MCF 10A (cell line): ENCODE measurements around the gene UTP25. TPM values are rescaled to one million over a fixed set of nuclear protein-coding genes. Genes with fewer than 3 reads are reported as not detected.

Source experiments
- BruUV-seq: library from RNA; stranded (reverse); fragments of 400-500 nt; replicated peaks from 2 replicates; lab custom pipeline; 2021; lab: Mats Ljungman, UMichigan
- CTCF ChIA-PET: fragments of 300-600 bp; sonication (Branson Sonifier 250); formaldehyde crosslinking; extraction: SDS; loops from one replicate; lab custom pipeline; 2021; ENCODE audit warnings: antibody characterized with exemption, inconsistent platforms; lab: Yijun Ruan, JAX
- POLR2A ChIA-PET: fragments of 300-600, 350-650 bp; sonication (Branson Sonifier 250); formaldehyde crosslinking; extraction: SDS; loops from one replicate; lab custom pipeline; 2020; ENCODE audit warnings: antibody characterized with exemption, inconsistent platforms; lab: Yijun Ruan, JAX
- DNase-seq: peaks from one replicate; pipeline ENCODE4 v3.0.0-alpha.2; 2018; ENCODE audit not compliant: unreplicated experiment
- H3K27ac Mint-ChIP-seq: one replicate; pipeline ENCODE4 v1.8.0; 2022; ENCODE audit warnings: mild to moderate bottlenecking, low read depth, mixed read lengths; ENCODE audit not compliant: unreplicated experiment
- H3K27me3 Mint-ChIP-seq: one replicate; pipeline ENCODE4 v1.8.0; 2022; ENCODE audit warnings: mixed read lengths; ENCODE audit not compliant: insufficient read depth, unreplicated experiment
- H3K36me3 Mint-ChIP-seq: one replicate; pipeline ENCODE4 v1.8.0; 2022; ENCODE audit warnings: mild to moderate bottlenecking, moderate library complexity, mixed read lengths; ENCODE audit not compliant: insufficient read depth, unreplicated experiment
- H3K4me1 Mint-ChIP-seq: one replicate; pipeline ENCODE4 v1.8.0; 2022; ENCODE audit warnings: mixed read lengths; ENCODE audit not compliant: insufficient read depth, unreplicated experiment
- H3K4me3 Mint-ChIP-seq: one replicate; pipeline ENCODE4 v1.8.0; 2022; ENCODE audit warnings: mild to moderate bottlenecking, moderate library complexity, mixed read lengths; ENCODE audit not compliant: unreplicated experiment
- H3K9me3 Mint-ChIP-seq: one replicate; pipeline ENCODE4 v1.8.0; 2022; ENCODE audit warnings: mixed read lengths; ENCODE audit not compliant: unreplicated experiment
- CTCF ChIP-seq: fragments of 200-600 bp; IDR thresholded peaks from one replicate; pipeline ENCODE4 v1.8.0; 2022; ENCODE audit warnings: antibody characterized with exemption, mild to moderate bottlenecking; ENCODE audit not compliant: unreplicated experiment
- intact Hi-C: fragments of 100-400 bp; cut with micrococcal nuclease; formaldehyde crosslinking; loops from 2 replicates; pipeline ENCODE4 v1.14.1; 2022
- total RNA-seq: library from RNA; stranded (reverse); gene quantifications from 2 replicates; pipeline ENCODE4 v1.2.3, GENCODE V29; 2022

The UTP25 gene
- total RNA-seq, 1 experiment from 2014 or later, result 23.8 TPM

- Mint-ChIP-seq H3K4me3 (peak overlapping the region; percentile 0), H3K4me1 (peaks cover 55% of the 10 kb centered on the region), H3K27ac (peak overlapping the region; percentile 2), H3K9me3 (peaks cover 7% of the 10 kb centered on the region), H3K27me3 (no peaks in the 10 kb centered on the region), H3K36me3 (peaks cover 11% of the 10 kb centered on the region)
- TF ChIP-seq CTCF, result no peak
- ChIA-PET POLR2A (interaction anchor here (1.2 to 21.0 kb wide), 10 partner anchors 13 to 174 kb away, joined by 3 to 1382 read pairs (median 5); partner anchors contain the start of genes C1orf74, IRF6 and LAMB3), CTCF (interaction anchor here (0.6 to 30.3 kb wide), 11 partner anchors 3 to 548 kb away, joined by 3 to 1144 read pairs (median 41); partner anchors contain the start of genes IRF6 and UTP25)
- no TSS peak for BruUV-seq
- DNase-seq, result peak; percentile 75
- intact Hi-C loops, result loop anchor here (5.0 kb wide), 1 partner anchor 259 kb away; no protein-coding TSS in a partner anchor
These were observed 2.0 kb upstream of the UTP25 start for GRCh38 chr1:209825591-209826434.

- BruUV-seq, result no TSS peak
- CTCF ChIA-PET, result interaction anchor here (0.6 to 30.3 kb wide), 7 partner anchors 1 to 531 kb away, joined by 3 to 1144 read pairs (median 5); partner anchors contain the start of genes IRF6 and UTP25
- POLR2A ChIA-PET, result interaction anchor here (0.7 to 21.0 kb wide), 5 partner anchors 10 to 45 kb away, joined by 3 to 1382 read pairs (median 6); partner anchors contain the start of genes C1orf74 and IRF6
- no peak overlapping the region for H3K27ac Mint-ChIP-seq
- no peaks in the 10 kb centered on the region for H3K27me3 Mint-ChIP-seq
- intact Hi-C loops, result loop anchor here (5.0 kb wide), 1 partner anchor 262 kb away; no protein-coding TSS in a partner anchor
- H3K36me3 Mint-ChIP-seq, result peaks cover 50% of the 10 kb centered on the region
- no peak for TF ChIP-seq CTCF
- H3K4me3 Mint-ChIP-seq, result peak overlapping the region; percentile 92
- H3K4me1 Mint-ChIP-seq, result peaks cover 65% of the 10 kb centered on the region
- H3K9me3 Mint-ChIP-seq, result peaks cover 7% of the 10 kb centered on the region
- DNase-seq, result no peak
These were observed 1.9 kb downstream of the UTP25 start for GRCh38 chr1:209829716-209830115.

- no peak for TF ChIP-seq CTCF
- H3K4me1 Mint-ChIP-seq, result peaks cover 60% of the 10 kb centered on the region
- H3K9me3 Mint-ChIP-seq, result peaks cover 7% of the 10 kb centered on the region
- no peak overlapping the region for H3K4me3 Mint-ChIP-seq
- DNase-seq, result no peak
- POLR2A ChIA-PET, result interaction anchor here (0.6 to 21.0 kb wide), 9 partner anchors 9 to 623 kb away, joined by 3 to 1382 read pairs (median 4); partner anchors contain the start of genes IRF6 and LAMB3
- peaks cover 60% of the 10 kb centered on the region for H3K36me3 Mint-ChIP-seq
- CTCF ChIA-PET, result interaction anchor here (0.6 to 30.3 kb wide), 6 partner anchors 2 to 1712 kb away, joined by 3 to 1144 read pairs (median 134); partner anchors contain the start of genes IRF6 and UTP25
- H3K27ac Mint-ChIP-seq, result no peak overlapping the region
- H3K27me3 Mint-ChIP-seq, result no peaks in the 10 kb centered on the region
- BruUV-seq, result no TSS peak
- intact Hi-C loops, result no loop called here
These were observed 3.0 kb downstream of the UTP25 start for GRCh38 chr1:209830722-209831121.

GRCh38 chr1:209831615-209832014 is 3.8 kb downstream of the UTP25 start:
- Mint-ChIP-seq H3K27ac (no peak overlapping the region), H3K9me3 (peaks cover 7% of the 10 kb centered on the region), H3K4me3 (no peak overlapping the region), H3K36me3 (peaks cover 69% of the 10 kb centered on the region), H3K4me1 (peaks cover 51% of the 10 kb centered on the region), H3K27me3 (no peaks in the 10 kb centered on the region)
- no peak for DNase-seq
- CTCF ChIA-PET, result interaction anchor here (1.0 to 30.3 kb wide), 4 partner anchors 3 to 35 kb away, joined by 3 to 1144 read pairs (median 704); partner anchors contain the start of genes IRF6 and UTP25
- no TSS peak for BruUV-seq
- POLR2A ChIA-PET, result interaction anchor here (0.6 to 21.0 kb wide), 6 partner anchors 8 to 450 kb away, joined by 3 to 1382 read pairs (median 6); partner anchors contain the start of gene IRF6
- intact Hi-C loops, result no loop called here
- no peak for TF ChIP-seq CTCF
